ENCODE measurements around the gene TSSC4. TPM values are rescaled to one million over a fixed set of nuclear protein-coding genes. Genes with fewer than 3 reads are reported as not detected.
"Not testable (repeated sequence)": the region's sequence is repeated elsewhere in the genome, so short reads cannot be mapped to it uniquely, and the experiment has no call there.

TSSC4 gene
- total RNA-seq, 1 donor, result 31.5 TPM

- no peak for DNase-seq (ENCODE audit: low read depth)
Measured at GRCh38 chr11:2359557-2359956, 41.0 kb upstream of the TSSC4 start.

GRCh38 chr11:2360081-2360642 lies 40.4 kb upstream of the TSSC4 start:
- TF ChIP-seq CTCF (IDR thresholded peaks at IDR 0.05; ENCODE audit: insufficient read depth, low read length), result no peak
- DNase-seq (ENCODE audit: low read depth), result no peak
- H3K4me3 ChIP-seq (ENCODE audit: low read depth, low read length), result no peak overlapping the region

More at GRCh38 chr11:2359557-2359956, 41.0 kb upstream of the TSSC4 start:
- no peak for TF ChIP-seq CTCF (IDR thresholded peaks at IDR 0.05; ENCODE audit: insufficient read depth, low read length)
- H3K4me3 ChIP-seq (ENCODE audit: low read depth, low read length), result no peak overlapping the region

- H3K4me3 ChIP-seq (ENCODE audit: low read depth, low read length), result no peak overlapping the region
- no peak for TF ChIP-seq CTCF (IDR thresholded peaks at IDR 0.05; ENCODE audit: insufficient read depth, low read length)
Measured at GRCh38 chr11:2361565-2361964, 39.0 kb upstream of the TSSC4 start.

GRCh38 chr11:2362414-2362813 lies 38.1 kb upstream of the TSSC4 start:
- no peak overlapping the region for H3K4me3 ChIP-seq (ENCODE audit: low read depth, low read length)
- no peak for DNase-seq (ENCODE audit: low read depth)
- no peak for TF ChIP-seq CTCF (IDR thresholded peaks at IDR 0.05; ENCODE audit: insufficient read depth, low read length)

More at GRCh38 chr11:2361565-2361964, 39.0 kb upstream of the TSSC4 start:
- DNase-seq (ENCODE audit: low read depth), result no peak

GRCh38 chr11:2363130-2363529 lies 37.4 kb upstream of the TSSC4 start:
- no peak for DNase-seq (ENCODE audit: low read depth)
- no peak overlapping the region for H3K4me3 ChIP-seq (ENCODE audit: low read depth, low read length)
- no peak for TF ChIP-seq CTCF (IDR thresholded peaks at IDR 0.05; ENCODE audit: insufficient read depth, low read length)

GRCh38 chr11:2363577-2364370 lies 36.8 kb upstream of the TSSC4 start:
- DNase-seq (ENCODE audit: low read depth), result no peak
- no peak for TF ChIP-seq CTCF (IDR thresholded peaks at IDR 0.05; ENCODE audit: insufficient read depth, low read length)
- no peak overlapping the region for H3K4me3 ChIP-seq (ENCODE audit: low read depth, low read length)

- not testable (repeated sequence) for H3K4me3 ChIP-seq (ENCODE audit: low read depth, low read length); DNase-seq (ENCODE audit: low read depth)
Measured at GRCh38 chr11:2364386-2364785, 36.2 kb upstream of the TSSC4 start.
